Naive thymus-derived CD4-positive, alpha-beta T cell (primary cell): ENCODE data around the gene IRF5. TPM values are rescaled to one million over a fixed set of nuclear protein-coding genes. Genes with fewer than 3 reads are reported as not detected.

Experiments
- polyA plus RNA-seq, 2 donors: library from polyadenylated mRNA; unstranded; fragments of 300-500 nt; fragmentation: Illumina TruSeq; gene quantifications; one replicate each; pipeline ENCODE4 v1.2.3, GENCODE V29; 2021
- total RNA-seq, 6 experiments: library from RNA in 5 of 6; stranded (reverse) in 5 of 6; gene quantifications; 1 replicate in 5 of 6; 2 replicates in 1 of 6; pipeline ENCODE4 v1.2.3 and lab custom pipeline; 2021 to 2026

The IRF5 gene
- total and polyA plus RNA-seq, 7 experiments from 2014 or later = 0.38 to 33.2 (median 2.8) TPM

Other genes starting within 250 kb of the IRF5 start
- gene CALU, start 198.6 kb upstream of the IRF5 start, total RNA-seq = 10 to 100 TPM; 18.6 to 36.2 (median 22.6) TPM
- 10 to 100 TPM; 19.2 to 22.2 TPM for gene CALU, start 198.6 kb upstream of the IRF5 start, polyA plus RNA-seq
- gene OPN1SW, start 162.1 kb upstream of the IRF5 start, total RNA-seq = not detected
- not detected for gene OPN1SW, start 162.1 kb upstream of the IRF5 start, polyA plus RNA-seq
- gene CCDC136, start 146.0 kb upstream of the IRF5 start, total RNA-seq = 10 to 100 TPM in 1 of 5 experiments, 1 to 10 TPM in 4; 6.7 to 14.0 (median 9.6) TPM
- gene CCDC136, start 146.0 kb upstream of the IRF5 start, polyA plus RNA-seq = 1 to 10 TPM in 1 of 2 donors, under 1 TPM in 1; 0.70 to 1.6 TPM
- under 1 TPM in 2 of 5 experiments, not detected in 3; 0.05 to 0.19 TPM for gene FLNC, start 107.5 kb upstream of the IRF5 start, total RNA-seq
- gene FLNC, start 107.5 kb upstream of the IRF5 start, polyA plus RNA-seq = not detected
- 100 to 1,000 TPM in 2 of 5 experiments, 10 to 100 TPM in 3; 58.4 to 116 (median 79.1) TPM for gene ATP6V1F, start 75.1 kb upstream of the IRF5 start, total RNA-seq
- gene ATP6V1F, start 75.1 kb upstream of the IRF5 start, polyA plus RNA-seq = 100 to 1,000 TPM; 339 to 340 TPM
- 1 to 10 TPM in 1 of 5 experiments, under 1 TPM in 3, not detected in 1; 0.10 to 1.6 (median 0.24) TPM for gene KCP, start 27.2 kb upstream of the IRF5 start, total RNA-seq
- not detected for gene KCP, start 27.2 kb upstream of the IRF5 start, polyA plus RNA-seq
- gene TNPO3, start 117.2 kb downstream of the IRF5 start, total RNA-seq = 10 to 100 TPM; 28.6 to 40.6 (median 39.6) TPM
- gene TNPO3, start 117.2 kb downstream of the IRF5 start, polyA plus RNA-seq = 10 to 100 TPM; 30.4 to 37.7 TPM
- 10 to 100 TPM in 1 of 5 experiments, 1 to 10 TPM in 4; 1.8 to 14.8 (median 3.6) TPM for gene TSPAN33, start 206.8 kb downstream of the IRF5 start, total RNA-seq
- 10 to 100 TPM in 1 of 2 donors, 1 to 10 TPM in 1; 3.3 to 13.0 TPM for gene TSPAN33, start 206.8 kb downstream of the IRF5 start, polyA plus RNA-seq